SU-DHL-6 (cell line): ENCODE results near the gene KIAA1614.

Source experiments
- H2AFZ ChIP-seq: fragments of 200-600 bp; sonication (generic); 2 replicates; pipeline ENCODE4 v1.6.1; 2014; ENCODE audit warnings: low read depth, mild to moderate bottlenecking, moderate library complexity, mixed read lengths, antibody characterized with exemption, low read length; ENCODE audit not compliant: severe bottlenecking
- H3F3A ChIP-seq: fragments of 200-600 bp; shearing (Covaris generic); 2 replicates; pipeline ENCODE4 v1.6.0; 2016; ENCODE audit warnings: antibody characterized with exemption, mild to moderate bottlenecking; ENCODE audit not compliant: insufficient read depth
- H3K27ac ChIP-seq: fragments of 200-600 bp; sonication (generic); 2 replicates; pipeline ENCODE4 v1.5.1; 2016; ENCODE audit warnings: low read depth, mild to moderate bottlenecking, low read length, moderate library complexity, mixed read lengths
- H3K27me3 ChIP-seq: fragments of 200-600 bp; sonication (generic), shearing (Covaris generic); 2 replicates; pipeline ENCODE4 v1.6.0; 2014; ENCODE audit warnings: mild to moderate bottlenecking, low read length
- H3K36me3 ChIP-seq: fragments of 200-600 bp; sonication (generic); 2 replicates; pipeline ENCODE4 v1.6.1; 2014; ENCODE audit warnings: mild to moderate bottlenecking, low read length, mixed read lengths
- H3K4me2 ChIP-seq: fragments of 300-600, 200-600 bp; shearing (Covaris generic), sonication (generic); 2 replicates; pipeline ENCODE4 v1.6.0; 2014; ENCODE audit warnings: low read length, low read depth, mild to moderate bottlenecking; ENCODE audit not compliant: poor library complexity, severe bottlenecking
- H3K4me3 ChIP-seq: fragments of 200-600 bp; sonication (generic); 2 replicates; pipeline ENCODE4 v1.5.1; 2014; ENCODE audit warnings: antibody characterized with exemption, low read length, mild to moderate bottlenecking, mixed read lengths; ENCODE audit not compliant: insufficient read depth, poor library complexity, severe bottlenecking
- H3K79me2 ChIP-seq: fragments of 200-600 bp; sonication (generic); 2 replicates; pipeline ENCODE4 v1.6.1; 2014; ENCODE audit warnings: mild to moderate bottlenecking, low read length, moderate library complexity; ENCODE audit not compliant: insufficient read depth
- H3K9ac ChIP-seq: fragments of 200-600 bp; sonication (generic); 2 replicates; pipeline ENCODE4 v1.7.0; 2014; ENCODE audit warnings: mild to moderate bottlenecking, low read length
- H3K9me2 ChIP-seq: fragments of 200-600 bp; sonication (generic); replicated peaks from 2 replicates; pipeline ENCODE4 v1.6.1; 2014; ENCODE audit warnings: low read length; ENCODE audit not compliant: insufficient read depth
- H3K9me3 ChIP-seq: fragments of 200-600 bp; sonication (generic); 2 replicates; pipeline ENCODE4 v1.6.1; 2014; ENCODE audit warnings: low read length, mixed read lengths; ENCODE audit not compliant: insufficient read depth
- H4K20me1 ChIP-seq: fragments of 200-600 bp; sonication (generic); 2 replicates; pipeline ENCODE4 v1.6.1; 2014; ENCODE audit warnings: low read depth, mild to moderate bottlenecking, antibody characterized with exemption, low read length, moderate library complexity, mixed read lengths
- EZH2phosphoT487 ChIP-seq: fragments of 200-600 bp; sonication (generic), shearing (Covaris generic); conservative IDR thresholded peaks from 2 replicates; pipeline ENCODE4 v1.6.1; 2018; ENCODE audit warnings: mild to moderate bottlenecking, antibody characterized with exemption, low read length, moderate library complexity, mixed read lengths
- TF ChIP-seq, protein P1 (sequence below): fragments of 200-600 bp; sonication (generic); IDR thresholded peaks from one replicate; pipeline ENCODE4 v1.5.1; 2017; ENCODE audit warnings: antibody characterized with exemption, mild to moderate bottlenecking, low read length, moderate library complexity; ENCODE audit not compliant: insufficient read depth, poor library complexity, severe bottlenecking

KIAA1614 gene

DNA sequence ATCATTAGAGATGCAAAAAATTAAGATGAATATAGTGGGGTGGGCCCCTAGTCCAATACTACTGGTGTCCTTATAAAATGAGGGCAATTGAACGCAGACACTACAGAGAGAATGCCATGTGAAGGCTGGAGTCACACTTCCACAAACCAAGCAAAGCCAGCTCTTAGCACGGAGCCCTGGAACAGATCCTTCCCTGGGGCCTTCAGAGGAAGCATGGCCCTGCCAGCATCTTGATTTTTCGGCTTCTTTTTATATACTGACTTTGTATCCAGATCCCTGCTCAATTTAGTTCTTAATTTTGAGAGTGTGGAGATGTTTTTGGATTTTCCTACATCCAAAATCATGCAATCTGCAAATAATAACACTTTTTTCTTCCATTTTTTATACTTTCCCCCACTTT, 10.2 kb upstream of the KIAA1614 start:
- Histone ChIP-seq H3K4me3 (no peak overlapping the region), H4K20me1 (no peaks in the 10 kb centered on the region), H3K9me2 (no peaks in the 10 kb centered on the region), H3F3A (no peaks in the 10 kb centered on the region), H3K27ac (no peak overlapping the region), H3K4me2 (no peak overlapping the region), H3K27me3 (no peaks in the 10 kb centered on the region), H3K36me3 (no peaks in the 10 kb centered on the region), H3K79me2 (no peaks in the 10 kb centered on the region), H3K9ac (no peak overlapping the region), H2AFZ (no peak overlapping the region), H3K9me3 (no peaks in the 10 kb centered on the region)
- TF ChIP-seq EZH2phosphoT487 = no peak
- TF ChIP-seq, protein P1, sequence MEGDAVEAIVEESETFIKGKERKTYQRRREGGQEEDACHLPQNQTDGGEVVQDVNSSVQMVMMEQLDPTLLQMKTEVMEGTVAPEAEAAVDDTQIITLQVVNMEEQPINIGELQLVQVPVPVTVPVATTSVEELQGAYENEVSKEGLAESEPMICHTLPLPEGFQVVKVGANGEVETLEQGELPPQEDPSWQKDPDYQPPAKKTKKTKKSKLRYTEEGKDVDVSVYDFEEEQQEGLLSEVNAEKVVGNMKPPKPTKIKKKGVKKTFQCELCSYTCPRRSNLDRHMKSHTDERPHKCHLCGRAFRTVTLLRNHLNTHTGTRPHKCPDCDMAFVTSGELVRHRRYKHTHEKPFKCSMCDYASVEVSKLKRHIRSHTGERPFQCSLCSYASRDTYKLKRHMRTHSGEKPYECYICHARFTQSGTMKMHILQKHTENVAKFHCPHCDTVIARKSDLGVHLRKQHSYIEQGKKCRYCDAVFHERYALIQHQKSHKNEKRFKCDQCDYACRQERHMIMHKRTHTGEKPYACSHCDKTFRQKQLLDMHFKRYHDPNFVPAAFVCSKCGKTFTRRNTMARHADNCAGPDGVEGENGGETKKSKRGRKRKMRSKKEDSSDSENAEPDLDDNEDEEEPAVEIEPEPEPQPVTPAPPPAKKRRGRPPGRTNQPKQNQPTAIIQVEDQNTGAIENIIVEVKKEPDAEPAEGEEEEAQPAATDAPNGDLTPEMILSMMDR = no peak

DNA sequence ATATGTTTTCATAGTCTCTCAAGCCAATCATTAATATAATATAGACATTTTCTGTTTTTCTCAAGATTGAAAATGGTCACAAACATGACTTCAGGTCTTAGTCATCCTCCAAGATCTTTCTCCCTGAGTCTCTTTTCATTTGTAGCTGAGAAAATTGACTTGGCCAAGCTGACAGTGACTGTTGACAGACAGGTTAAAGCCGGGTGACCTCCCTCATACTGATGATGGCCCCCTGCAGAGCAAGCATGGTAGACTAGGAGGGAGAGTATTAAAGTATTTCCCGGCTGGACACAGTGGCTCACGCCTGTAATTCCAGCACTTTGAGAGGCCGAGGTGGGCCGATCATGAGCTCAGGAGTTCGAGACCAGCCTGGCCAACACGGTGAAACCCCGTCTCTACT, 6.8 kb upstream of the KIAA1614 start:
- no peak overlapping the region for H2AFZ ChIP-seq
- no peaks in the 10 kb centered on the region for H4K20me1 ChIP-seq
- TF ChIP-seq EZH2phosphoT487 = no peak
- TF ChIP-seq, protein P1 = no peak
- no peaks in the 10 kb centered on the region for H3F3A ChIP-seq
- no peaks in the 10 kb centered on the region for H3K9me2 ChIP-seq
- H3K4me2 ChIP-seq = no peak overlapping the region
- no peaks in the 10 kb centered on the region for H3K79me2 ChIP-seq
- no peaks in the 10 kb centered on the region for H3K36me3 ChIP-seq
- no peak overlapping the region for H3K9ac ChIP-seq
- no peaks in the 10 kb centered on the region for H3K27me3 ChIP-seq
- H3K27ac ChIP-seq = no peak overlapping the region
- H3K9me3 ChIP-seq = no peaks in the 10 kb centered on the region
- H3K4me3 ChIP-seq = no peak overlapping the region

DNA sequence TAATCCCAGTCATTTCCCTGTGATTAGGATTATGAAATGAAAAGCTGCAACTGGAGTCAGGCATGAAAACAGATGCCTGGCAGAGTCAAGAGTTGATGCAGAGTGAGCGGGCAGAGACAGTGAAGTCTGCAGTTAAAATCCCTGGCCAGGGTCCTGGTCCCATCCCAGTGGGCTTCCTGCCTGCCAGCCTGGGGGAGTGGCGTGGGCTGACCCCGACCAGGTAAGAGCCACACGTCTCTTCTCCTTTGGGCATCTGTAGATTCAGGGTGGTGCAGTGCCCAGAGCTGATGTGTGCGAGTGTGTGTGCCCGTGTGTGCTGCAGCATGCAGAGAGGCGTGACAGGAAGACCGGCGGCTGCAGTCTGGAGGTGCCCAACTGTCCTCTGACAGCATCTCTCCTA, 6.2 kb upstream of the KIAA1614 start:
- TF ChIP-seq EZH2phosphoT487 = no peak
- TF ChIP-seq, protein P1 = no peak
- Histone ChIP-seq H3K79me2 (no peaks in the 10 kb centered on the region), H3K27me3 (no peaks in the 10 kb centered on the region), H3K9me3 (no peaks in the 10 kb centered on the region), H3K36me3 (no peaks in the 10 kb centered on the region), H2AFZ (no peak overlapping the region), H3K4me2 (no peak overlapping the region), H3K27ac (no peak overlapping the region), H3K9me2 (no peaks in the 10 kb centered on the region), H3F3A (no peaks in the 10 kb centered on the region), H4K20me1 (no peaks in the 10 kb centered on the region), H3K9ac (no peak overlapping the region), H3K4me3 (no peak overlapping the region)
